Vagina (tissue), 2 donors: ENCODE results near the gene MCTP2. TPM values are rescaled to one million over a fixed set of nuclear protein-coding genes. Genes with fewer than 3 reads are reported as not detected.

Experiments used
- DNase-seq, 2 donors: peaks; one replicate each; pipeline ENCODE4 v3.0.0-alpha.2; 2017; ENCODE audit errors: extremely low spot score in 2 of 2
- H3K27ac ChIP-seq: fragments of 200-600 bp; sonication (generic); one replicate; pipeline ENCODE4 v1.5.1; 2019
- H3K27me3 ChIP-seq: fragments of 200-600 bp; sonication (generic); one replicate; pipeline ENCODE4 v1.5.1; 2019
- H3K36me3 ChIP-seq, 2 donors: fragments of 200-600 bp; sonication (generic); one replicate each; pipeline ENCODE4 v1.5.1; 2017 to 2019
- H3K4me1 ChIP-seq: fragments of 200-600 bp; sonication (generic); one replicate; pipeline ENCODE4 v1.5.1; 2019
- H3K4me3 ChIP-seq, 2 donors: fragments of 200-600 bp; sonication (generic); 1 replicate in 1 of 2; 2 replicates in 1 of 2; pipeline ENCODE4 v1.5.1; 2016 to 2019
- H3K9me3 ChIP-seq: fragments of 200-600 bp; sonication (generic); one replicate; pipeline ENCODE4 v1.5.1; 2019
- POLR2A ChIP-seq, 2 donors: fragments of 450-650 bp; IDR thresholded peaks; one replicate each; pipeline ENCODE4 v1.6.1; 2017; ENCODE audit warnings: antibody characterized with exemption in 2 of 2, mild to moderate bottlenecking in 2 of 2, moderate library complexity in 2 of 2
- POLR2AphosphoS5 ChIP-seq, 2 donors: sonication (generic); formaldehyde crosslinking; IDR thresholded peaks; one replicate each; pipeline ENCODE4 v1.9.0; 2017; ENCODE audit warnings: antibody characterized with exemption in 2 of 2, mild to moderate bottlenecking in 2 of 2, low read depth in 1 of 2; ENCODE audit not compliant: insufficient read depth in 1 of 2
- intact Hi-C: fragments of 100-400 bp; cut with DNase I; formaldehyde crosslinking; loops from one replicate; pipeline ENCODE4 v1.15.1; 2023
- total RNA-seq: library from RNA; depleted of rRNA; stranded (reverse); fragments of >200 nt; gene quantifications from one replicate; pipeline ENCODE4 v1.2.3, GENCODE V29; 2016
- TF ChIP-seq, protein P1 (sequence below), 3 experiments: fragments of 450-650 bp in 2 of 3; fragments of 200-600 bp in 1 of 3; sonication (generic) in 1 of 3; IDR thresholded peaks; one replicate each; pipeline ENCODE4 v1.5.1; 2017 to 2019; ENCODE audit warnings: antibody characterized with exemption in 3 of 3, mild to moderate bottlenecking in 2 of 3, moderate library complexity in 2 of 3

The MCTP2 gene
- total RNA-seq, 1 donor from 2014 or later = 21.1 TPM

DNA sequence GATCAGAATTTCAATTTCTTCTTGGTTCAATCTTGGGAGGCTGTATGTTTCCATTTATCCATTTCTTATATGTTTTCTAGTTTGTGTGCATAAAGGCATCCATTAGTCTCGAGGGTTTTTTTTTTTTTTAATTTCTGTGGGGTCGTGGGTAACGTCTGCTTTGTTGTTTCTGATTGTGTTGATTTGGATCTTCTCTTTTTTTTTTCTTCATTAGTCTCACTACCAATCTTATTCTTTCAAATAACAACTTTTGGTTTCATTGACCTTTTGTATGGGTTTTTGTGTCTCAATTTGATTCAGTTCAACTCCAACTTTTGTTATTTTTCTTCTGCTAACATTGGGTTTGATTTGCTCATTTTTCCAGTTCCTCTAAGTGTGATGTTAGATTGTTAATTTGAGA, 48.9 kb downstream of the MCTP2 start:
- no peaks in the 10 kb centered on the region for H3K27me3 ChIP-seq
- no peak overlapping the region for H3K4me3 ChIP-seq
- H3K4me1 ChIP-seq = no peaks in the 10 kb centered on the region
- intact Hi-C loops = no loop called here
- DNase-seq = no peak
- TF ChIP-seq, protein P1, sequence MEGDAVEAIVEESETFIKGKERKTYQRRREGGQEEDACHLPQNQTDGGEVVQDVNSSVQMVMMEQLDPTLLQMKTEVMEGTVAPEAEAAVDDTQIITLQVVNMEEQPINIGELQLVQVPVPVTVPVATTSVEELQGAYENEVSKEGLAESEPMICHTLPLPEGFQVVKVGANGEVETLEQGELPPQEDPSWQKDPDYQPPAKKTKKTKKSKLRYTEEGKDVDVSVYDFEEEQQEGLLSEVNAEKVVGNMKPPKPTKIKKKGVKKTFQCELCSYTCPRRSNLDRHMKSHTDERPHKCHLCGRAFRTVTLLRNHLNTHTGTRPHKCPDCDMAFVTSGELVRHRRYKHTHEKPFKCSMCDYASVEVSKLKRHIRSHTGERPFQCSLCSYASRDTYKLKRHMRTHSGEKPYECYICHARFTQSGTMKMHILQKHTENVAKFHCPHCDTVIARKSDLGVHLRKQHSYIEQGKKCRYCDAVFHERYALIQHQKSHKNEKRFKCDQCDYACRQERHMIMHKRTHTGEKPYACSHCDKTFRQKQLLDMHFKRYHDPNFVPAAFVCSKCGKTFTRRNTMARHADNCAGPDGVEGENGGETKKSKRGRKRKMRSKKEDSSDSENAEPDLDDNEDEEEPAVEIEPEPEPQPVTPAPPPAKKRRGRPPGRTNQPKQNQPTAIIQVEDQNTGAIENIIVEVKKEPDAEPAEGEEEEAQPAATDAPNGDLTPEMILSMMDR (IDR thresholded peaks at IDR 0.05) = no peak
- TF ChIP-seq POLR2A (IDR thresholded peaks at IDR 0.05) = no peak
- TF ChIP-seq POLR2AphosphoS5 (IDR thresholded peaks at IDR 0.05; ENCODE audit: insufficient read depth in 1 of 2, low read depth in 1 of 2) = no peak
- H3K9me3 ChIP-seq = no peaks in the 10 kb centered on the region
- no peak overlapping the region for H3K27ac ChIP-seq
- H3K36me3 ChIP-seq = no peaks in the 10 kb centered on the region

DNA sequence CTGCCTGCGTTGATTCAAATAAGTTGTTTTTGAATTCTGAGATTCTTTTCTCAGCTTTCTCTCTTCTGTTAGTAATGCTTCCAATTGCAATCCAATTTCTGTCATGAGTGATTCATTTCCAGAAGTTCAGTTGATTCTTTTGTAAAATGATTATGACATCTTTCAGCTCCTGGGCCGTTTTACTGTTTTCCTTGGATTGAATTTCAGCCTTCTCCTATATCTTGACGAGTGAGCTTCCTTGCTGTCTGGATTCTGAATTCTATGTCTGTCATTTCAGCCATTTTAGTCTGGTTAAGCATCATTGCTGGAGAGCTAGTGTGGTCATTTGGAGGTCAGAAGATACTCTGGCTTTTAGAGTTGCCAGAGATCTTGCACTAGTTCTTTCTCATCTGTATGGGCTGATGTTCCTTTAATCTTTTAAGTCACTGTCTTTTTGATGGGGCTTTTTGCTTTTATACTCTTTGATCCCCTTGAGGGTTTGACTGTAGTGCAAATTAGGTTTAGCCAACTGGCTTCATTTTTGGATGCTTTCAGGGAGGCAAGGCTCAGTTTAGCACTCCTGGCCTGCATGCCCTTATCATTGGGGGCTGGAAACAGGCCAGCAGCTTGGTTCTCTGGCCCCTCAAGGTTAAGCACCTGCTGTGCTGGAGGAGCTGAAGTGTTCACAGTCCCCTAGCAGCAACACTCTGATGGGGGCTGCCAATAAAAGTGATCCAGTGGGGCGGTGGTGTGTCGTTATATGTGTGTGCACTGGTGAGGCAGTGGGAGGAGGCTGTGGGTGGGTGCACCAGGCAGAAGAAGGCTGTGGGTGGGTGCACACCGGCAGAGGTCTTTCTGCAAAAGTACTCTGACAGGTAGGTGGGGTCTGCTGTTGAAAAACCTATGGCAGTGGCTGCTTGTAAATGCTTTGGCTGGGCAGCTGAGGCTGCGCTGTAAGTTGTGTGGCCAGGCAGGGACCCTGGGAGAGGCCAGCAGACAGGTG, 51.2 kb downstream of the MCTP2 start:
- no peak for DNase-seq

DNA sequence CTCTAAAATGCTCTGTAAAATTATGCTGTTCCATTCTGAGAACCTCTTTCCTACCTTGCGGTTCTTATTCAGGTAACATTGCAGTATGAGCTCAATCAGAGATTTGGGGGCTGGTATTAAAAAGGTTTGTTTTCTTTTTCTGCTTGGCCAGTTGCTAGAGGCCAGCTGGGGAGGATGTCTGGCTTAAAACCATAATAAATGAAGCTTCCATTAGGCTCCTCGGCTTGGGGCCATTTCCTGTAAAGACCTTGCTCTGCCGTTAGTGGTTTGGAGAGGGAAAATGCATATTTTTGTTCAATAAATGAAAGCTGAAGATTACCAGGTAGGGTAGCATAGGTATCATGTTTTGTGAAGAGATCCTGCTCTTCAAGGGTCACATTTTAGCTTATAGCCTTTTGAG, 55.2 kb downstream of the MCTP2 start:
- no peaks in the 10 kb centered on the region for H3K9me3 ChIP-seq
- no peak for DNase-seq
- no peaks in the 10 kb centered on the region for H3K4me1 ChIP-seq
- TF ChIP-seq, protein P1 (IDR thresholded peaks at IDR 0.05) = no peak
- H3K27ac ChIP-seq = no peak overlapping the region
- H3K27me3 ChIP-seq = no peaks in the 10 kb centered on the region
- intact Hi-C loops = no loop called here
- no peak overlapping the region for H3K4me3 ChIP-seq
- no peaks in the 10 kb centered on the region for H3K36me3 ChIP-seq

More for the DNA sequence above, 51.2 kb downstream of the MCTP2 start:
- H3K36me3 ChIP-seq = no peaks in the 10 kb centered on the region
- intact Hi-C loops = no loop called here
- H3K4me1 ChIP-seq = no peaks in the 10 kb centered on the region
- no peaks in the 10 kb centered on the region for H3K9me3 ChIP-seq
- H3K27me3 ChIP-seq = no peaks in the 10 kb centered on the region
- H3K27ac ChIP-seq = no peak overlapping the region
- H3K4me3 ChIP-seq = no peak overlapping the region
- TF ChIP-seq POLR2A (IDR thresholded peaks at IDR 0.05) (no peak), POLR2AphosphoS5 (IDR thresholded peaks at IDR 0.05; ENCODE audit: insufficient read depth in 1 of 2, low read depth in 1 of 2) (no peak)
- TF ChIP-seq, protein P1 (IDR thresholded peaks at IDR 0.05) = no peak

DNA sequence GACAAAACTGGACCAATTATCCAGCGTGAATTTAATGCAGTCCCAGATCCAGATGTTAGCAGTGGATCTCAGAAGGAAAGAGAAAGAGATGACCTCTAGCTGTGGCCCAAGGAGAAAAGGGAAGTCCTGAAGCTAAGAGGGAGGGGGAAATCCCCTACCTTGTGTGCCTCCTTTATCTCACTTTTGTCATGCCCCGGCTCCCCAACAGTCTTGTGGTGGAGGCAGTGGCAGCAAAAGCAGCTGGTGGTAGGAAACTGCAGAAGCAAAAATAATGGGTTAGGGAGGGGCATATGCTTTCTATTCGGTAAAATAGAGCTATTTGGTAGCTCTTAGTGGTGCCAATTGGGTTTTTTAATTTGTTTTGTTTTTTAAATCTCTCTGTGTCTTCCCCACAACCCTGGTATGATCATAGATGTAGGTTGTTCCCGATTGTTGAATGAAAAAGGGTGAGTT, 56.5 kb downstream of the MCTP2 start:
- TF ChIP-seq POLR2AphosphoS5 (IDR thresholded peaks at IDR 0.05; ENCODE audit: insufficient read depth in 1 of 2, low read depth in 1 of 2) (no peak), POLR2A (IDR thresholded peaks at IDR 0.05) (no peak)
- TF ChIP-seq, protein P1 (IDR thresholded peaks at IDR 0.05) = no peak
- H3K27ac ChIP-seq = no peak overlapping the region
- no peaks in the 10 kb centered on the region for H3K4me1 ChIP-seq
- no peak overlapping the region for H3K4me3 ChIP-seq
- H3K27me3 ChIP-seq = no peaks in the 10 kb centered on the region
- H3K36me3 ChIP-seq = no peaks in the 10 kb centered on the region
- DNase-seq = no peak
- H3K9me3 ChIP-seq = no peaks in the 10 kb centered on the region
- intact Hi-C loops = no loop called here

DNA sequence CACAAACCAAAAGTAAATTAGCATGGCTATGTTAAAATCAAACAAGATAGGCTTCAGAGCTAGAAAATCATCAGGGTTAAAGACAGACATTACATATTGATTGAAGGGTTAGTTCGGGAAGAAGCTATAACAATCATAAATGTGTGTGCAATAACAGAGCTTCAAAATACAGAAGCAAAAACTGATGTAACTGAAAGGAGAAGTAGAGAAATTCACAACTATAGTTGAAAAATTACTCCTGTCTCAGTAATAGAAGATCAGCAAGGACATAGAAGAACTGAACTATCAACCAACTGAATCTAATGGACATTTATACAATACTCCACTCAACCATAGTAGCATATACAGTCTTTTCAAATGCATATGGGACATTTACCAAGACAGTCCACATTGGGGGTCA, 59.4 kb downstream of the MCTP2 start:
- Histone ChIP-seq H3K36me3 (no peaks in the 10 kb centered on the region), H3K4me3 (no peak overlapping the region), H3K4me1 (no peaks in the 10 kb centered on the region), H3K27me3 (no peaks in the 10 kb centered on the region), H3K27ac (no peak overlapping the region), H3K9me3 (no peaks in the 10 kb centered on the region)
- DNase-seq = no peak
- no peak for TF ChIP-seq POLR2A (IDR thresholded peaks at IDR 0.05)
- no peak for TF ChIP-seq POLR2AphosphoS5 (IDR thresholded peaks at IDR 0.05; ENCODE audit: insufficient read depth in 1 of 2, low read depth in 1 of 2)
- TF ChIP-seq, protein P1 (IDR thresholded peaks at IDR 0.05) = no peak
- intact Hi-C loops = no loop called here
